Lung (tissue), 12 donors: ENCODE results near the gene ASCC3. TPM values are rescaled to one million over a fixed set of nuclear protein-coding genes. Genes with fewer than 3 reads are reported as not detected.

Source experiments
- ATAC-seq: fragments of 200-7000 bp; cut with Tn5 transposase; one replicate; pipeline ENCODE4 v1.9.1; 2020; ENCODE audit warnings: moderate number of reproducible peaks; ENCODE audit not compliant: insufficient read depth, low FRiP score
- DNase-seq, 3 donors: peaks; one replicate each; pipeline ENCODE4 v3.0.0-alpha.2; 2013 to 2017
- H3K27ac ChIP-seq, 2 donors: one replicate each; pipeline ENCODE4 v1.5.1; 2013; ENCODE audit warnings: mild to moderate bottlenecking in 2 of 2, moderate library complexity in 2 of 2, control low read depth in 1 of 2, inconsistent platforms in 1 of 2, low read depth in 1 of 2, low read length in 1 of 2
- H3K27me3 ChIP-seq, 3 donors: one replicate each; pipeline ENCODE4 v1.5.1; 2013; ENCODE audit warnings: low read length in 2 of 3; ENCODE audit not compliant: control insufficient read depth in 3 of 3, insufficient read depth in 3 of 3
- H3K36me3 ChIP-seq, 4 donors: one replicate each; pipeline ENCODE4 v1.5.1; 2013; ENCODE audit warnings: low read length in 4 of 4, mild to moderate bottlenecking in 1 of 4, moderate library complexity in 1 of 4; ENCODE audit not compliant: control insufficient read depth in 4 of 4, insufficient read depth in 4 of 4
- H3K4me1 ChIP-seq, 5 donors: one replicate each; pipeline ENCODE4 v1.5.1; 2013; ENCODE audit warnings: low read length in 5 of 5, mild to moderate bottlenecking in 2 of 5, moderate library complexity in 1 of 5; ENCODE audit not compliant: control insufficient read depth in 5 of 5, insufficient read depth in 5 of 5
- H3K4me3 ChIP-seq: one replicate; pipeline ENCODE4 v1.5.1; 2013; ENCODE audit warnings: mild to moderate bottlenecking, control low read depth, moderate library complexity
- H3K9ac ChIP-seq, 2 donors: one replicate each; pipeline ENCODE4 v1.5.1; 2013; ENCODE audit warnings: low read length in 2 of 2, control low read depth in 1 of 2; ENCODE audit not compliant: insufficient read depth in 1 of 2
- H3K9me3 ChIP-seq, 4 donors: one replicate each; pipeline ENCODE4 v1.5.1; 2013; ENCODE audit warnings: low read length in 3 of 4, mild to moderate bottlenecking in 1 of 4, moderate library complexity in 1 of 4; ENCODE audit not compliant: control insufficient read depth in 4 of 4, insufficient read depth in 3 of 4
- WGBS, 2 donors: extraction: QIAGEN DNeasy Blood & Tissue Kit; methylation state at CpG; one replicate each; pipeline ENCODE4 v1.1.7; 2013; 5-methylcytosine and 5-hydroxymethylcytosine counted together
- polyA plus RNA-seq, 2 donors: library from polyadenylated mRNA; stranded (reverse); fragments of 200-250 nt; gene quantifications; one replicate each; pipeline ENCODE4 v1.2.1, GENCODE V29; 2013
- total RNA-seq, 2 donors: library from RNA; depleted of rRNA in 1 of 2; stranded (reverse); fragments of >200 nt in 1 of 2; gene quantifications; one replicate each; pipeline ENCODE4 v1.2.1, GENCODE V29; 2014 to 2021
- TF ChIP-seq, protein P1 (sequence below): IDR thresholded peaks from 2 replicates; pipeline ENCODE4 v1.5.1; 2012; ENCODE audit warnings: mild to moderate bottlenecking; ENCODE audit errors: control extremely low read depth, extremely low read depth
- donor health status: control.
- donor health status: control.
- donor health status: Bipolar disorder and iron deficiency.
- donor health status: healthy.
- donor health status: DM: yes; HTN: yes; CAD: no.

ASCC3 gene
- total and polyA plus RNA-seq, 4 donors, result 5.3 to 49.2 (median 22.0) TPM

- no peak for DNase-seq
- no peaks in the 10 kb centered on the region for H3K9me3 ChIP-seq
- no peak overlapping the region for H3K27ac ChIP-seq
- WGBS, 2 donors, result 94% methylated on average over 3 of the region's 3 CpGs
- ATAC-seq, result no peak
- no peaks in the 10 kb centered on the region for H3K4me1 ChIP-seq
- H3K9ac ChIP-seq, result no peak overlapping the region
- H3K27me3 ChIP-seq, result no peaks in the 10 kb centered on the region
- peaks cover 0 to 4% (median 3%) of the 10 kb centered on the region in 4 donors for H3K36me3 ChIP-seq
- TF ChIP-seq, protein P1, sequence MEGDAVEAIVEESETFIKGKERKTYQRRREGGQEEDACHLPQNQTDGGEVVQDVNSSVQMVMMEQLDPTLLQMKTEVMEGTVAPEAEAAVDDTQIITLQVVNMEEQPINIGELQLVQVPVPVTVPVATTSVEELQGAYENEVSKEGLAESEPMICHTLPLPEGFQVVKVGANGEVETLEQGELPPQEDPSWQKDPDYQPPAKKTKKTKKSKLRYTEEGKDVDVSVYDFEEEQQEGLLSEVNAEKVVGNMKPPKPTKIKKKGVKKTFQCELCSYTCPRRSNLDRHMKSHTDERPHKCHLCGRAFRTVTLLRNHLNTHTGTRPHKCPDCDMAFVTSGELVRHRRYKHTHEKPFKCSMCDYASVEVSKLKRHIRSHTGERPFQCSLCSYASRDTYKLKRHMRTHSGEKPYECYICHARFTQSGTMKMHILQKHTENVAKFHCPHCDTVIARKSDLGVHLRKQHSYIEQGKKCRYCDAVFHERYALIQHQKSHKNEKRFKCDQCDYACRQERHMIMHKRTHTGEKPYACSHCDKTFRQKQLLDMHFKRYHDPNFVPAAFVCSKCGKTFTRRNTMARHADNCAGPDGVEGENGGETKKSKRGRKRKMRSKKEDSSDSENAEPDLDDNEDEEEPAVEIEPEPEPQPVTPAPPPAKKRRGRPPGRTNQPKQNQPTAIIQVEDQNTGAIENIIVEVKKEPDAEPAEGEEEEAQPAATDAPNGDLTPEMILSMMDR, result no peak
- H3K4me3 ChIP-seq, result no peak overlapping the region
Measured at GRCh38 chr6:100627911-100628758, 253.0 kb downstream of the ASCC3 start.

DNA sequence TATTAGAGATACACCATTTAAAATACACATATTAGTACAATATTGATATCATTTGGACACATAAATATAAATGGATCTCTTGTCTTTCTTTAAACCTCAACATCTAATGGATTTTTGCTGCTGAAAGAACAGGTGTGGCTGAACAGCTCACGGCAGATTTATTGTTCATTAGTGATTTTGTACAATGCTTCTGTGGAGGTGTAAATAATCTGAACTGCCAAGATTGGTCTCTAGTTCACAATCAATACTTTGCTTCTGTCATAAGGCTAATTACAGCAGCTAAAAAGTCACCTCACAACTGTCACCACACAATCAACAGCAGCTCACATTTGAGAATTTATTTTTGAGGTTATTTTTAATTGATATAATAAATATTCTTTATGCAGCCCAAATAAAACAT lies 254.4 kb downstream of the ASCC3 start:
- H3K27me3 ChIP-seq, result no peaks in the 10 kb centered on the region
- H3K27ac ChIP-seq, result no peak overlapping the region
- ATAC-seq (no peak), DNase-seq (no peak)
- no peak overlapping the region for H3K9ac ChIP-seq
- no peak overlapping the region for H3K4me3 ChIP-seq
- H3K9me3 ChIP-seq, result peaks cover 0 to 3% (median 0%) of the 10 kb centered on the region in 4 donors
- TF ChIP-seq, protein P1, result no peak
- H3K36me3 ChIP-seq, result peaks cover 0 to 5% (median 3%) of the 10 kb centered on the region in 4 donors
- no peaks in the 10 kb centered on the region for H3K4me1 ChIP-seq
- WGBS, 2 donors, result 90 to 92% methylated on average over 1 of the region's 1 CpG

- ATAC-seq (no peak), DNase-seq (no peak)
- TF ChIP-seq, protein P1, result no peak
- H3K4me3 ChIP-seq, result no peak overlapping the region
- H3K9ac ChIP-seq, result no peak overlapping the region
- 87 to 97% methylated on average over 2 of the region's 2 CpGs for WGBS, 2 donors
- H3K36me3 ChIP-seq, result peaks cover 0 to 9% (median 4%) of the 10 kb centered on the region in 4 donors
- H3K9me3 ChIP-seq, result peaks cover 0 to 3% (median 2%) of the 10 kb centered on the region in 4 donors
- H3K27me3 ChIP-seq, result no peaks in the 10 kb centered on the region
- H3K27ac ChIP-seq, result no peak overlapping the region
- H3K4me1 ChIP-seq, result no peaks in the 10 kb centered on the region
Measured at GRCh38 chr6:100622907-100623692, 258.0 kb downstream of the ASCC3 start.
